Fibroblast of the conjunctiva (primary cell): ENCODE data around the gene CSGALNACT2.

ENCODE experiments used
- DNase-seq: peaks from one replicate; pipeline ENCODE4 v3.0.0-alpha.2; 2010; ENCODE audit warnings: low read depth

CSGALNACT2 gene

DNA sequence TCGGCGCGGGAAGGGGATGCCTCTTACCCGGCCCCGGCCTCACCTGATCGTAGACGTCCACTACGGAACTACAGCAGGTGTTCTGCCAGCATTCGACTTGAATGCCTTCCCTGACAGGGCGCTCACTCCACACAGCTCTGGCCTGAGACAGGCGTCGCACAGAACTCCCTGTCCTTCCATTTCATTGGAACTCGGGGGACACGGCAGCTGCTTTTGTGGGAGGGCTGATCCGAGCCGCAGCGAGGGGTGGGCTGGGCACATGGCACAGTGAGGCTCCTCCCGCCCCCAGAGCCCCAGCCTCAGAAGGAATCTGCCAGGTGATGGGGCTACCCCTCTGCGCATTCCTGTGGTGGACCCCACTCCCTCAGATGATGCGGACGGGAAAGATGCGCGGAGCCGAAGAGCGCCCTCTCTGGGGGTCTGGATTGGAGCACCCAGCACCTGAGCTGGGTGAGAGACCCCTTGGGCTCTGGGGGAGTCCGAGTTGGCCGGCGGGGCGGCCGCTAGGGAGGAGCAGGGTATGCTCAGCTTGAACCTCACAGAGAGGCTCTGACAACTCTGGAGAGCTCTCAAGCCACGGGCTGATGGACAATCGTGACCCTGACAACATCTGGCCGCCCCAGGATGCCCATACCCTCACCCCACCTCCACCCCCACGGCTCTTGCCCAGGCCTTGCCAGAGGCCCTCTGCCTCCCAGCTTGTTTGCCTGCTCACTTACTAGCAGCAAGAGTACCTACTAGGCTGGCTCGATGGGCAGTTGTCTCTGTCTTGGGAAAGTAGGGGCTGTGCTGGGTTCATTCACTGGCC lies 92.1 kb downstream of the CSGALNACT2 start:
- no peak for DNase-seq

DNA sequence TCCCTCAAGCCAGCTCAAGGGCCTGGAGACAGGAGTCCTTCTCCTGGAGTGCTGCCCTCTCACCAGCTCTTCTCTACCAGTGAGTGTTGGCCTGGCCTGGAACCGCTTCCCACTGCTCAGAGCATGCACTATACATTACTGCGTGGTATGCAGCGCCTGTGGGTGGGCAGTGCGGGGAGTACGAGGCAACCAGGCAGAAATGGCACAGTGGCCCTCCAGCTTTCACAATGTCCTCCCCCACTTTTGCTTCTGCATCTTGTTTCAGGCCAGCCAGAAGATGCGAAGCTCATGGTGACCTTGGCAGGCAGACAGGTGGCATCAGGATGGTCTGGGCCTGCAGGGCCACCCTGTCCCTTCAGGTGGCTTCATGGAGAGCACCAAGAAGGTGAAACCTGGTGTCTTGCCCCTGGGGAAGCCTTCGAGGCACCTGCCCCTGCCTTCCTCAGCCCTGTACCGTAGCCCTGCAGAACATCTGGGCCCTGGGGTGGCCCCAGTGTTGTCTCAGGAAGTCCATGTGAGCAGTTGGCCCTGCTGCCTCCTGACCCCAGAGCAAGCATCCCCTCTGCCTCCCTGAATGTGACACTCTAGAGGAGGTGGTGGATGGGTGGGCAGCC lies 92.8 kb downstream of the CSGALNACT2 start:
- DNase-seq, result no peak

- DNase-seq, result no peak
These were observed 93.4 kb downstream of the CSGALNACT2 start for GRCh38 chr10:43231523-43232078.

- no peak for DNase-seq
These were observed 95.6 kb downstream of the CSGALNACT2 start for GRCh38 chr10:43233601-43234430.

GRCh38 chr10:43234471-43235041 lies 96.3 kb downstream of the CSGALNACT2 start:
- no peak for DNase-seq
